Stimulated activated CD8-positive, alpha-beta memory T cell treated with anti-CD3 and anti-CD28 coated beads, Interleukin-2, amount 100 ng/mL, for 48 hours (primary cell): ENCODE results near the gene ADAMTS6.

Experiments used
- DNase-seq, 2 donors: peaks; one replicate each; pipeline ENCODE4 v3.0.0-alpha.2; 2020; ENCODE audit warnings: low read depth in 2 of 2

The ADAMTS6 gene

DNA sequence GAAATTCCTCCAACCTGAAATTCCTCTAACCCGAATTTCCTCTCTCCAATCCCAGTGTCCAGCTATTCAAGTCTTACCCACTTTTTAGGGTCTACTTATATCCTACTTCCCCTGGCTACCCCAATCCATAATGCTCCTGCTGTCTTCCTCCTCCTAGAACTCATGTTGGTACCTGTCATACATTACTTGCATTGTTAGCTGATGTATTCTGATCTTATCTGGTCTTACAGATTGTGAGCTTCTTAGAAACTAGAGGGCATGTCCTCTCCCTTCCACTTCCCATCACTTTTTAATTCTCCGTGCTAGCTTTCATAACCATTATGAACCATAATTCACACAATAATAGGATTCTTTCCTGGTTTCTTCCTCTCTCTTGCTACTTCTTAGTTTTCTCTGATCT lies 376.9 kb downstream of the ADAMTS6 start:
- no peak for DNase-seq

DNA sequence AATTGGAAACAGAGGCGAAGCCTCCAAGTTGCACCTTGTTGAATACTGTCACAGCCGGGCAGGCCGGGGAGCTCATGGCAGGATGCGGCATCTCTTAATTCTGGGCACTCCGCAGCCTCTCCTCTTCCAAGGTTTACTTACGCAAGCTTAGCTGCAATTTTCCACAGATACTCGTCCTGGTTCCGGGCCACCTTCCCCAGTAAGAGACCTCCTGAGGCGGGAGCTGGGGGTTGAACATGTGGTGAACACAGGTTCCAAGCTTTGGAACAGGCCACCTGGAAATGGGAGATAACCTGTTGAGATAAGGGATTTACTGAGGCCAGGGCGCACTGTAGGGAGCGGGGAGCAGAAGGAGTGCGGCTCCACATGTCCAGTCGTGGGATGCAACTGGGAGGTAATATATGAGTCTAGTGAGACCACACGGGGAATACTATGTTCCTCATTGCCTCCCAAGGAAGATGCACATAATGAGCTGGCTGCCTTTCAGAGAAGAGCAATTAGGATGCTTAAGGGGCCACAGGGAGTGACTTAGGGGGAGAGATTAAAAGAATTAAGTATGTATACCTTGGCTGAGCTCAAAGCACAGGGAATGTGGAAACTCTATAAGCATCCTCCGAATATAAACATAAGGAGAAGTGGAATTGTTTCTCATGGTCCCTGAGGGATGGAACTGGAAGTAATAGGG lies 377.8 kb downstream of the ADAMTS6 start:
- no peak for DNase-seq

DNA sequence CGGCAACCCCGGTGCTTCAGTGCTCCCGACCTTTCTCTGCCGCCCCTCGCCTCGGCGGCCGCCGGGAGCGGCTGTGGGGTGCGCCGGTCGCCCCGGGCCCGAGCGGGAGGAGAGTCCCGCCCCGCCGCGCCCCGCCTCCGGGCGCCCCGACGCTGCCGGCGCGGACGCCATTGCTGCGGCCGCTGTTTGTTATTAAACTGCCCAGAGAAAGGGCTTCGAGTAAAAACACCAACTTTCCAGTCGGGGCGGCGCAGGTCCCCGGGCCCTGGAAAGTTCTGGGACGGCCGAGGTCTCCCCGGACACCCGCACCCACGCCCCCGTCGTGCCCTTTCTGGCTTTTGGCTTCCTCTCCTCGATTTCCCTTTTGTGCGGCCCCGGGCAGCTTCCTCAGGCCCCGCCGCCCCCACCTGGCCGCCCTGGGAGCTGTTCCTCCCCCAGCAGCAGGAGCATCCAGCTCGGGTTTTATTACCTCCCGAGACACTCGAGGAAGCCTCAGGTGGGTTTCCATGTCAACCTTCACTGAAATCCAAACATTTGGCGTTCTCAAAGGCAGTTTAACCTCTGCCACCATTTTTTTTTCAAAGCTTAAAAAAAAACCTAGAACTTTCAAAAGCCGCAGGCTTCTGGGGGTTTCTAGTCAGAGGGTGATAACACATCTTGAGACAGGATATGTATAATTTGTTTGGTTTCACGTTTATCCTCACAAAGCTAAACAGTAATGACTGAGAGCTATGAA lies 378.6 kb downstream of the ADAMTS6 start:
- peak; percentile 23 to 28 for DNase-seq

DNA sequence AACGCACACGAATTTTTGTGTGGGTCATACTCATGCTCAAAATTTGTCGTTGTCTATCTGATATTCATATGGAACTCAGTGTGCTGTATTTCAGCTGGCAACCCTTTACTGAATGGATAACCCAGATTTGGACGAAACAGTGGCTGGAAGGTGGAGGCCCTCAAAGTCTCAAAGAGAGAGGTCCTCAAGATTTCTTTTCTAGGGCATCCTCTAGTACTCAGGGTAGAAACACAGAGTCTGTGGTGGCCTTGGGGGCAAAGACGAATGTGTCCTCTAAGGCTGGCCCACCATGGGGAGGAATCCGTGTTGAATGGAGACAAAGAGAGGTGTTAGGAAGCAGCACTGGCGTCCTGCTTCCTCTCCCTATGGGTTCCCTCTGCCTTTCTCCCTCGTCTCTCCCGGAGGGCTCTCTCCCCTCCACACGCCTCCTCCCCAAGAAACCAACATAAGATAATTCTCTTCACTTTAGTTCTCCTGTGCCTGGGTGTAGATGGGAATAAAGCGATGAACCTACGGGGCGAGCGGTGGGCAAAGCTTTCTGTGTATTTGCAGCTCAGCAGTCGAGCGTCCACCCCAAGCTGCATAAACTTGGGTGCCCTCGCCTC lies 379.2 kb downstream of the ADAMTS6 start:
- no peak for DNase-seq

DNA sequence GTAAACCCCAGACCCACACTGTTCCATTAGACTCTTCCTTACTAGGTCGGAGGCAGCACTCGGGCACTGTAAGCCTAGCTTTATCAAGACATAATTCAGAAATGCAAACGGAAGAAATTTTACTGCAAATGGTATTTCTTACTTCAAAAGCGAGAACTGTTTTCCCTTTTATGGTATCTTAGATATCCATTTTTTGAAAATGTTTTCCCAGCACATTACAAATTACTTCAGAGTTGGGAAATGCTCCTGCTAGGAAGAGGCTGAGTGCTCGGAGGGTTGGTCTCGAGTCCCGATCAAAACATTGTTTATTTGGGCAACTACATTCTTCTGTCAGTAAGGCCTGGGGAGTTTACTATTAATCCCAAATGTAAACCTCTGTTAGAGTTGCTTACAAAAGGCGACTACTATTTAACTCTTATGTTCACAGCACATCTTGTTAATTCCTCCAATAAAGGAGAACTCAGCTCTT lies 380.1 kb downstream of the ADAMTS6 start:
- no peak for DNase-seq

DNA sequence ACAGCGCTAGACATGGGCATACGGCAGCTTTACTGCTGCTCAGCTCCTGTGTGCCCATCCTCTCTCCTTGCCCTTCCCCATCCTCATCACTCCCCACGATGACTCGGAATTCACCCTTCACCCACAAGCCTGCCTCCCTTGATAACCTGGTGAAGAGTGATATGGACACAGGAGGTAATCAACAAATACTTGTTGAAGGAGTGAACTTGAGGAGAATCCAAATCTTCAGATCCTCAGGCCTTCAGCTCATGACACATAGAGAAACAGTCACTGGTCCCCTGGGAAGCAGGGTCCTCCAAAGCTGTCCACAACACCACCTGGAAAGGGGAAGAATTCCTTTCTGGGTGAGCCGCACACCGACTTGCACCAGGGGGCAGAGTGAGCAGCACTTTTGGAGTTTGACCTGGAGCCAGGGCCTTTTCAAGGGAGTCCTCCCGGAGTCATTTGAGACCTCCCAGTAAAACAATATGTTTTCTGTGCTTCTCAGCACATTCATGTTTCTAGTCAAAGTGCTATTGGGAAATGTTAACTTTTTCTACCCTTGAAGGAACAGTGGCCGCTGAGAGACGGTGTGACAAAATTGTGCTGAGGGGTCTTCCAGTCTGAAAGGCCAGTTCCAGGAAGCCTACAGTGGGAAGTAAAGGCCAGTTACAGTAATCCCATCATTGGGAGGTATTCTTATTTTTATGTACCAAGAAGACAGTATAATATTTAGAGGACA lies 380.6 kb downstream of the ADAMTS6 start:
- DNase-seq, result peak in 1 of 2 donors; percentile 10
